Stimulated activated CD8-positive, alpha-beta memory T cell treated with anti-CD3 and anti-CD28 coated beads, Interleukin-7, amount 100 ng/mL, for 1 hour (primary cell): ENCODE data around the gene AXL.

Experiments
- DNase-seq, 2 donors: peaks; one replicate each; pipeline ENCODE4 v3.0.0-alpha.2; 2020; ENCODE audit warnings: low read depth in 2 of 2

AXL gene

DNA sequence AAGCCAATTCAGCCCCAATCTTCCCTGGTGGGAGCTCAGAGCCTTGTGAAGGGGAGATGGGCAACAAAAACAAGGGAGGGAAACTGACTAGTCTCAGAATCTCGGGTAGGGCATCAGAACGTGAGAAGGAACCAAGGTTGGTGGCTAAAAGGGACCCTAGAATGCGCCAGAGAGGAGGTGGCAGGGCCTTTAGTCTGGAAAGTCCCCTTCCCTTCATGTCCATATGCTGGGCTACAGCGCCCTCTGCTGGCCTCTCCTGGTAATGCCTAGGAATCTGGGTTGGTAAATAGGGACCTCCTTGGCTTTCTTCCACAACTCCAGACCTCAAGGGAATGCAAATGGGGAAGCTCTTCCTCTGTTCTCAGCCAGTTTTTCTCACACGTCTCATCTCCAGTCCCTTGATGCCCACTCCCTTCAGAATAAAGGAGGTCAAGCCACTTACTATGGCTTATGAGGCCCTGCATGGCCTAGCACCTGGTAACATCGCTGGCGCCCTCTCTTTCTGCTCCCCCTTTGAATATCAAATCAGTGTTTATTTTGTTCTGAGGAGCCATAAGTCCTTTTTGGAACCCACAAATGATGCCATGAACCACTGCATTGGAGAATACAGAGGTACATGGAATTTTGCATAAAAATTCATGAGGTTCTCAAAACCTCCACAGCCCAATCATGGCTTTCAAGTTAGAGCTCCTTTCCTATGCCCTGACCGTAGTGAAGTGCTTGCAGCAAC, 89.6 kb downstream of the AXL start:
- peak; percentile 85 to 98 for DNase-seq

DNA sequence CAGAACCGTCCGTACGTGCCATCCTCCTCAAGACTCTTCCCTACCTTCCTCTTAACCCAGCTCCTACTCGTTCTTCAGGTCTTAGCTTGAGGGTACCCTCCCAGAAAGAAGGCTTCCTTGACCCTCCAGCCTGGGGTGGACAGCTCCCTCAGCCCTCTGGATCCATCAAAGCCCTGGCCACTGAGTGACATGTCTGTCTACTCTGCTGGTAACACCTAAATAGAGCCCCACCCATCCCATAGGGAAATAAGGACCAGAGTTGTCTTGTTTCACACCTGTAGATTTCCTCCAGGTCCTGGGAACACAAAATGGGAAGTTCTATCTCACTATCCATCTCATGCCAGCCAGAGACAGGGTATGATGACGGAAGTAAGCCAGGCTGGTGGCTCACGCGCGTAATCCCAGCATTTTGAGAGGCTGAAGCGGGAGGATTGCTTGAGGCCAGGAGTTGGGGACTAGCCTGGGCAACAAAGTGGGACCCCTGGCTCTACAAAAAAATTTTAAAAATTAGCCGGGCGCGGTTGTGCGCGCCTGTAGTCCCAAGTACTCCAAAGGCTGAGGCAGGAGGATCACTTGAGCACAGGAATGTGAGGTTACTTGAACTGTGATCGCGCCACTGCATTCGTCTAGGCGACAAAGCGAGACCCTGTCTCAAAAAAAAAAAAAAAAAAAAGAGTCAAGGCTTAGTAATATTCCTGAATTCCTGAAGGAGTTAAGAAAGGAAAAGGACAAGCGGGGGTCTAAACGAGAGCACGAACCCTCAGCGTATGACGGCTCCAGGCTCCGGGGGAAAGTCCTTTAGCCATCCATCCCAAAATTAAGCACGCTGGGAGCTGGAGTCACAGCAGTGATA, 90.4 kb downstream of the AXL start:
- DNase-seq: no peak

DNA sequence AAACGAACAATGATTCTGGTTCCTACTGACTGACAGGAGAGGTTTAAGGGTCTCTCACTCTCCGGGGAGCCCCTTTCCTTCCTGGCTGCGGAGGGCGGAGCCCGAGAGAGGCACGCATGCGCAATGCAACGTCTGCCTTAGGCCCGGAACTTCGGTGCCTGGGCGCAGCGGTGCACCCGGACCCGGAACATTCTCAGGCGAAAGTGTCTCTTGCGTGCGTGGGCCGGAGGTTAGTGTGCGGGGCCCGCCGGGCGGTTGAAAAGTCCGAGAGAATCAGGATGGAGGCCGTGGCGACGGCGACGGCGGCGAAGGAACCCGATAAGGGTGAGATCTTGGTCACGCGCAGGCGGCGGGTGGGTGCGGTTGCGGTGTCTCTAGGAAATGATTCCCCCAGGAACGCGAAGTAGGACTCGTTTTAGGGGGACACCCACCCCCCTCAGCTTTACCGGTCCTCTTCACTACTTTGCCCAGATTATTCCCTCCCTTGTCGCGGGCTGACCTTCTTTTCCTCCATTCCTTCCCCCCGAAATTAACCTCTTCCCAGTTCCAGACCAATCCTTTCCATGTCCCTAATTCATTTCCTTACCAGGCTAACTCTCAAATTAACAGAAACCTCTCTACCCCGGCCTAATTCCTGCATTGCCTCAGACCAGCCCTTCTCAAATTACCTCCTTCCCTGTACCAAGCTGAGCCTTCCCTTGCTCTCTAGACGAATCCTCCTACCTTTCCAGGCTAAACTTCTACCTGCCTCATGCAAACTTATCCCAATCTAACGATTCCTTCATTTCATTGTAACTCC, 91.2 kb downstream of the AXL start, which contains the start of gene CCDC97:
Gene CCDC97, plus strand, starts transcription at position 140 of the 799 bp plus-strand sequence. Its CDS starts 139 bp downstream, at position 279.
- peak; percentile 78 to 82 for DNase-seq

DNA sequence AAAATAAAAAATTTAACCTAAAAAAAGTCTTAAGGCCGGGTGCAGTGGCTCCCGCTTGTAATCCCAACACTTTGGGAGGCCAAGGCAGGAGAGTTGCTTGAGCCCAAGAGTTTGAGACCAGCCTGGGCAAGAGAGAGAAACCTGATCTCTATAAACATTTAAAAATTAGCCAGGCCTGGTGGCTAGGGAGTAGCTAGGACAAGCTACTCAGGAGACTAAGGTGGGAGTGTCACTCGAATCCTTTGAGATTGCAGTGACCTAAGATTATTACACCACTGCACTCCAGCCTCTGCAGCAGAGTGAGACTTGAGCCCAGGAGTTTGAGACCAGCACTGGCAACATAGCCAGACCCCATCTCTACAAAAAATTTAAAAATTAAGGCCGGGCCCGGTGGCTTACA, 92.0 kb downstream of the AXL start:
- DNase-seq: no peak
